ENCODE results near the gene CRYGN.

CRYGN gene

DNA sequence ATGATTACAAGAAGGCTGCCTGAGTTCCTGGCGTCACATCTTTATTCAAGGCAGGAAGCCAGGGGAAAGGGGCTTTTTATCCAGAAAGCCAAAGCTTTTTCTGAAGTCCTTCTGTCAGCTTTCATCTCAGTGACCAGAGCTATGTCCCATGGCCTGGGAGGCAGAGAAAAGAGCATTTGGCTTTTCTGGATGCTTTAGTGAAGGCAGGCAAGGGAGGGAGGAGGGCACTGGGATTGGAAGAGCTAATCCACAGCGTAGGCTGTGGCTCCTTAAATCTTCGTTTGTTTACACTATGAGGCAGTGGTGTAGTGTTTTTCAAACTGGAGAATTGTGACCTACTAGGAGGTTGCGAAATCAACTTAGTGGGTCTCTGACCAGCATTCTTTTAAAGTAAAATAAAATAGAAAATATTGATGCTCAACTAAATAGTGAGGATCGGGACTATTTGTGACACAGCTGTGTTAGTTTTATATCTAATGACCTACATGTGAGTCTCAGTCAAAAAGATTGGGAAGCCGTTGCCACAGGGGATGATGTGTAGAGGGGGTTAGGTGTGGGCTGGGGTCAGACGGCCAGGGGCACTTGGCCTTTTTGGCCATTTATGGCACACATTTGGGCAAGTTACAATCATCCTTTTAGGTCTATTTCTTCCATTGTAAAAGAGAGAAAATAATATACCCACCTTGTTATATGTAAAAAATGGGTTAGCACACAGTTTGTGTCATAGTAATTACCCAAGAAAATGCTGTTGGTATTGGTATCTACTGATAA is 14.1 kb downstream of the CRYGN start:
- DNase-seq, result no peak

GRCh38 chr7:151424799-151425198 is 15.1 kb downstream of the CRYGN start:
- no peak for DNase-seq

- no peak for DNase-seq
Measured at GRCh38 chr7:151423936-151424335, 16.0 kb downstream of the CRYGN start.

- no peak for DNase-seq
Measured at GRCh38 chr7:151423226-151423625, 16.7 kb downstream of the CRYGN start.

GRCh38 chr7:151422212-151422611 is 17.7 kb downstream of the CRYGN start:
- DNase-seq, result no peak

GRCh38 chr7:151420144-151420543 is 19.8 kb downstream of the CRYGN start:
- DNase-seq, result no peak

- no peak for DNase-seq
Measured at GRCh38 chr7:151416941-151417315, 23.0 kb downstream of the CRYGN start.

- DNase-seq, result no peak
Measured at GRCh38 chr7:151416112-151416940, 23.6 kb downstream of the CRYGN start.

DNA sequence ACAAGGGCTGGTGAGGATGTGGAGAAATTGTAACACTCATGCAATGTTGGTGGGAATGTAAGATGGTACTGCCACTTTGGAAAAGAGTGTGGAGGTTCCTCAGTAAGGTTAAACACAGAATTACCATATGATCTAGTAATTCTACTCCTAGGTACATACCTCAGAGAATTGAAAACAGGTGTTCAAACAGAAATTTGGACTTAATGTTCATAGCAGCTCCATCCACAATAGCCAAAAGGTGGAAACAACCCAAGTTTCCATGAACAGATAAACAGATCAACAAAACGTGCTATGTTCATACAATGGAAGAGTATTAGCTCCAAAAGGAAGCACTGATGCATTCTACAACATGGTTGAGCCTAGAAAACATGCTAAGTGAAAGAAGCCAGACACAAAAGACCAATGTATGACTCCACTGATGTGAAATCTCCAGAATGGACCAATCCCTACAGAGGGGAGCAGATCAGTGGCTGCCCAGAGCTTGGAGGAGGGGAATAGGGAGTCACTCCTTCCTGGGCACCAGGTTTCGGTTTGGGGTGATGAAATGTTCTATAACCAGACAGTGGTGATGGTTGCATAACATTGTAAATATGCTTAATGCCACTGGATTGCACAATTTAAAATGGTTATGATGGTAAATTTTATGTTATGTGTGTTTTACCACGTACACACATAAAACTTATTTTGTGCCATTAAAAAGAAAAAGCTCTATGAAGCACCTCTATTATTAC is 24.4 kb downstream of the CRYGN start:
- no peak for DNase-seq

- DNase-seq, result no peak
Measured at GRCh38 chr7:151413241-151413640, 26.7 kb downstream of the CRYGN start.

GRCh38 chr7:151412318-151412717 is 27.6 kb downstream of the CRYGN start:
- no peak for DNase-seq

DNA sequence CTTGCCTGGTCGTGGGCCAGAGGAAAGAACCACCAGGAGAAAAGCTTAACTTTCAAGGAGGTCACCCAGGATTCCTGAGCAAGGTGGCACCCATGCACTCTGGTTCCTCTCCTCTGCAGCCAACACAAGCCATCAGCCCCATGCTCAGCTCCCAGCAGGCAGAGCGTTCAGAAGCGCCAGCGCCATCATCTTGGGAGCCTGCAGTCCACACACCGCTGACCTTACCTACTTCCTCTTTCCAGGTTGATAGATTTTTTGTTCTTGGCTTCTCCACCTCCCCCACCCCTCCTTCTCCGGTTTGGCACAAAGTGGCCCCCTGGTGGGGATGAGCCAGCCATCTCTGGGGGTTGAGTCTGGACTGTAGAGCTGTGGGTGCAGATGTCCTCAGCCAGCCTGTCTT is 28.4 kb downstream of the CRYGN start:
- DNase-seq, result no peak

- no peak for DNase-seq
Measured at GRCh38 chr7:151410405-151411390, 29.2 kb downstream of the CRYGN start.

- no peak for DNase-seq
Measured at GRCh38 chr7:151409667-151410404, 30.1 kb downstream of the CRYGN start, which contains the start of gene WDR86. WDR86 (minus strand) TSS chr7:151410038; CDS start chr7:151409589, 449 bp downstream.

DNA sequence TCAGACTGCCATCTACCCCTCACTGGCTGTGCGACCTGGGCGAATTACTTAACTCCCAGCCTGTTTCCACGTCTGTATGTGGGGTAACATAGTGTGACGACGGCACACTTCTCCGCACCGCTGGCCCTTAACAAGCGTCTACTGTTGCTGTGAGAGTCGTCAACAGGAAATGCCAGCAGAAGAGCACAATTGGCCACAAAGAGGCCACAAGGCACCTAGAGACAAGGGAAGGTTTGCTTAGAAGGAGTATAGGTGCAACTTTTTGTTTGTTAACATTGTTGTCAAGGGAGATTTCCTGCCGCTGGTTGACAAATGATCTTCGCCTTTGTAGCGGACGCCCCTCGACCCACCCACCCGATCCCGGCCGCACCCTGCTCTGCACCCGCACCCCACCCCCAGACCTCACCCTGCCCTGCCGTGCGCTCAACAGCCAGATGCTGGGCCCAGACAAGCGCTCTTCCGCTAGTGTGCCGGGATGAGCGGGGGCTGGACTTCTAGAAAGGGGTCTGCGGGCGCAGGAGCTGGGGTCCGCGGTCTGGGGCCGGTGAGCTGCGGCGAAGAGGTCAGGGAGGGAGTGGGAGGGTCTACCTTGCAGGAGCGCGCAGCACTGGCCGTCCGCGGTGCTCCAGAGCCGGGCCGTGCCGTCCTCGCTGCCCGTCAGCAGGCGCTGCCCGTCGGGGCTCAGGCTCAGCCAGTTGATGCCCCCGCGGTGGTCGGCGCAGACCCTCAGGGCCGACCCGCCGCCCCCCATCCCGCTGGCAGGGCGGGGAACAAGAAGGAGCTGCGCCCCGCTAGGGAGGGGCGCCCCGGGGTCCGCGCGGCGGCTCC is 30.9 kb downstream of the CRYGN start:
- no peak for DNase-seq

DNA sequence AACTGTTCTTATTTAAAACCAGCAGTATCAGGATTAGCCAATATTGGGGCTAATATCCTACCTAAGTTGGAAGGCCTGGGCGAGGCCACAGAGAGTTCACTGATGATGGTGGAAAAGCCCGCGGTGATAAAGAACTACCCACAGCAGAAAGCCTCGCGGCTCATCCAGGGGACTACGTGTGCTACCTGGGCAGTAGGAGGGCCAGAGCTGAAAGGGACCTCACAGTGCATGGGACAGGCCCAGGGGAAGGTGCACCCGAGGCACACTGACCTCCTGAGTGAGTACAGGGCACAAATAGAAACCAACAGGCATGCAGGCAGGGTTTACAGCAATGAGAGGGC is 31.5 kb downstream of the CRYGN start:
- DNase-seq, result no peak

DNA sequence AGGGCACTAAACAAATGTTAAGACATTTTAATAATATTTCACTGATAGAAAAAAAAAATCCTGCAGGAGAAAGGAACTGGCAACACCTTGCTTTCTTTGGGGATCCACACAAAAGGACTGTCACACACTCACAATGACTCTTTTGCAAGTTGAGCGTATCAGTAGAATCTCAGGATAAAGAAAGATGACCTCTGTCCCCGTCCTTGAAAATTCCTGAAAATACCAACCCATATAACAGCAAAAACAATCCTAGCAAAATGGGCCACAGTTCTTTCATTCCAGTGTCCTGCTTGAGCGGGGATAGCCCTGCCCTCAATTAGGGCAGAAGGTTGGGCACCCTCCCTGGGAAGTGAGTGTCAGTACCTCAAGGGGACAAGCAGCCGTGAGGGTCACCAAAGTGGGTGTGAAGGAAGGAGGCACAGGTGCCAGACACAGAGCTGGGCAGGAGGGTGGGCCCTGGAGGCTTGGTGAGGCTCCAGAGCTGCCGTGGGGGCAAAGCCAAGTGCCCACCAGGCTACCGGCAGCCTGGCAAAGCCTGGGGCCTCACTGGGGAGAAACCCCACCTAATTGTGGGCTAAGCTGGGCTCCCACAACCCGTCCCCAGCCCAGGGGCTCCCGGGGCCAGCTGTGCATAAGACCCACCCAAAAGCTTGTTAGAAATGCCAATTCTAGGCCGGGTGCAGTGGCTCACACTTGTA is 32.9 kb downstream of the CRYGN start:
- DNase-seq, result no peak

DNA sequence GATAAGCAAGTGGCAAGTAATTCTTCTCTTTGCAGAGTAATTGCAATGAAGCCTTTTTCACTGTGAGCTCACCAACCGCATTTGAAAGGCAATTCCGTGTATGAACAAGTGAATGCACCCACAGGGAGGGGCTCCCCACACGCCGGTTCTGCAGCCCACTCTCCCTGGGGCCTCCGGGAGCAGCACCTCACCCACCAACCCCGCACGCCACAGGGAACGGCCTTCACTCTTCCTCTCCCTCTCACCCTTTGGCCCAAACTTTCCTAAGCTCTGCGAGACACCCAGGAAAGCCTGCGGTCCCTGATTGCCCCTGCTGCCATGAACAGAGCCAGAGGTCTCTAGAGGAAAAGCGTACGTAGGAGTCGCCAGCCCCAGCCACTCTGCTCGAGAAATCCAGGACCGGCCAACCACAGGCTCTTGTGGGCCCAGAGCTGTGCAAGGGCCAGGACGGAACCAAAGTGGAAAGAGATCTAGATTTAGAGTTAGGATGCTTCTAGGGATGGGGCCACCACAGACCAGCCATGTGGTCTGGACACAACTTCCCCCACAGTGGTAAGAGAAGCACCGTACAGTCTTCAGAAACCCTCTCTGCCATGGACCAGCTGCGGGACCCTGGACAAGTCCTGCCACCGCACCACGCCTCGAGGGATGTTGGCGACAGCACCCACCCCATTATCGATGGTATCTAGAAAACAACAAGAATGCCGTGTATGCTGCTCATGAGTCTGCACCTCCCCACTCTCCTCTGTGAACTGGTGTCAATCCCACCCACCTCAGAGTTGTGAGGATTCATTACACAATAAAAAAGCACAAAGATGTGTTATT is 33.7 kb downstream of the CRYGN start:
- DNase-seq, result no peak

- DNase-seq, result no peak
Measured at GRCh38 chr7:151405588-151405987, 34.4 kb downstream of the CRYGN start.

Data from stimulated activated CD4-positive, alpha-beta T cell treated with anti-CD3 and anti-CD28 coated beads, Interleukin-4, amount 100 ng/mL, for 1 hour (primary cell).